ENCODE data around the gene FSTL4.

DNA sequence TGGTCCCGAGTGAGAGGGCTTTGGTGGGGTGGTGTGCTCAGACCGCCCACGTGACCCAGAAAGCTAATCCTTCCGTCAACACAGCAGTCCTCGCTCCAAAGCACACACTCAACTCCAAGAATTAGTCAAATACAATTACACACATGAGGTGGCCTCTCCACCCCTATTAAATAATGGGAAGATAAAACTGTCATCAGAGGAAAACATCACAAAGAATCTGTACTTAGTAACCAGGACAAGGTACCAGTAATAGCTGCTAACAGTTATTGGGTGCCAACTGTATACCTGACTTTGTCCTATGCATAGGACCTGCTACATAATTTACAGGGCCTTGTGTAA, 337.8 kb downstream of the FSTL4 start:
- no peak for TF ChIP-seq POLR2A (IDR thresholded peaks at IDR 0.05)
- TF ChIP-seq, protein P1, sequence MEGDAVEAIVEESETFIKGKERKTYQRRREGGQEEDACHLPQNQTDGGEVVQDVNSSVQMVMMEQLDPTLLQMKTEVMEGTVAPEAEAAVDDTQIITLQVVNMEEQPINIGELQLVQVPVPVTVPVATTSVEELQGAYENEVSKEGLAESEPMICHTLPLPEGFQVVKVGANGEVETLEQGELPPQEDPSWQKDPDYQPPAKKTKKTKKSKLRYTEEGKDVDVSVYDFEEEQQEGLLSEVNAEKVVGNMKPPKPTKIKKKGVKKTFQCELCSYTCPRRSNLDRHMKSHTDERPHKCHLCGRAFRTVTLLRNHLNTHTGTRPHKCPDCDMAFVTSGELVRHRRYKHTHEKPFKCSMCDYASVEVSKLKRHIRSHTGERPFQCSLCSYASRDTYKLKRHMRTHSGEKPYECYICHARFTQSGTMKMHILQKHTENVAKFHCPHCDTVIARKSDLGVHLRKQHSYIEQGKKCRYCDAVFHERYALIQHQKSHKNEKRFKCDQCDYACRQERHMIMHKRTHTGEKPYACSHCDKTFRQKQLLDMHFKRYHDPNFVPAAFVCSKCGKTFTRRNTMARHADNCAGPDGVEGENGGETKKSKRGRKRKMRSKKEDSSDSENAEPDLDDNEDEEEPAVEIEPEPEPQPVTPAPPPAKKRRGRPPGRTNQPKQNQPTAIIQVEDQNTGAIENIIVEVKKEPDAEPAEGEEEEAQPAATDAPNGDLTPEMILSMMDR (IDR thresholded peaks at IDR 0.05) = no peak

All from uterus (tissue), 2 donors.